ENCODE measurements around the gene OPN4.

The OPN4 gene

GRCh38 chr10:86681047-86681446 lies 26.7 kb downstream of the OPN4 start:
- DNase-seq (ENCODE audit: low read depth, low spot score), result no peak

GRCh38 chr10:86681722-86682386 lies 27.5 kb downstream of the OPN4 start:
- DNase-seq (ENCODE audit: low read depth, low spot score), result no peak

- DNase-seq (ENCODE audit: low read depth, low spot score), result no peak
These were observed 28.3 kb downstream of the OPN4 start for GRCh38 chr10:86682675-86683074.

GRCh38 chr10:86684331-86685097 lies 30.2 kb downstream of the OPN4 start:
- DNase-seq (ENCODE audit: low read depth, low spot score), result no peak

- no peak for DNase-seq (ENCODE audit: low read depth, low spot score)
These were observed 31.1 kb downstream of the OPN4 start for GRCh38 chr10:86685416-86685815.

- no peak for DNase-seq (ENCODE audit: low read depth, low spot score)
These were observed 31.7 kb downstream of the OPN4 start for GRCh38 chr10:86685893-86686632.

- no peak for DNase-seq (ENCODE audit: low read depth, low spot score)
These were observed 32.6 kb downstream of the OPN4 start for GRCh38 chr10:86686972-86687371.

GRCh38 chr10:86687750-86688149 lies 33.4 kb downstream of the OPN4 start:
- no peak for DNase-seq (ENCODE audit: low read depth, low spot score)

GRCh38 chr10:86688398-86688921 lies 34.1 kb downstream of the OPN4 start:
- peak; percentile 57 for DNase-seq (ENCODE audit: low read depth, low spot score)

- no peak for DNase-seq (ENCODE audit: low read depth, low spot score)
These were observed 34.8 kb downstream of the OPN4 start for GRCh38 chr10:86689146-86689545.

- no peak for DNase-seq (ENCODE audit: low read depth, low spot score)
These were observed 35.9 kb downstream of the OPN4 start for GRCh38 chr10:86690231-86690630.

GRCh38 chr10:86690657-86691084 lies 36.3 kb downstream of the OPN4 start:
- DNase-seq (ENCODE audit: low read depth, low spot score), result no peak

GRCh38 chr10:86691333-86692022 lies 37.1 kb downstream of the OPN4 start:
- no peak for DNase-seq (ENCODE audit: low read depth, low spot score)

- DNase-seq (ENCODE audit: low read depth, low spot score), result no peak
These were observed 37.7 kb downstream of the OPN4 start for GRCh38 chr10:86692023-86692514.

- DNase-seq (ENCODE audit: low read depth, low spot score), result no peak
These were observed 38.3 kb downstream of the OPN4 start for GRCh38 chr10:86692664-86693063.

GRCh38 chr10:86693275-86693674 lies 38.9 kb downstream of the OPN4 start:
- no peak for DNase-seq (ENCODE audit: low read depth, low spot score)

GRCh38 chr10:86693721-86694369 lies 39.5 kb downstream of the OPN4 start:
- no peak for DNase-seq (ENCODE audit: low read depth, low spot score)

GRCh38 chr10:86698207-86698940 lies 44.0 kb downstream of the OPN4 start:
- no peak for DNase-seq (ENCODE audit: low read depth, low spot score)

GRCh38 chr10:86699125-86699524 lies 44.8 kb downstream of the OPN4 start:
- DNase-seq (ENCODE audit: low read depth, low spot score), result no peak

GRCh38 chr10:86699541-86699940 lies 45.2 kb downstream of the OPN4 start:
- DNase-seq (ENCODE audit: low read depth, low spot score), result no peak
